Activated CD4-positive, alpha-beta T cell treated with anti-CD3 and anti-CD28 coated beads for 1 hour (primary cell): Measurements from ENCODE around the gene RASAL2.
"Not testable (repeated sequence)": the region's sequence is repeated elsewhere in the genome, so short reads cannot be mapped to it uniquely, and the experiment has no call there.

ENCODE experiments used
- DNase-seq: peaks from one replicate; pipeline ENCODE4 v3.0.0-alpha.2; 2020

The RASAL2 gene

GRCh38 chr1:178241057-178241456 is 147.2 kb downstream of the RASAL2 start:
- DNase-seq = no peak

GRCh38 chr1:178241837-178242236 is 147.9 kb downstream of the RASAL2 start:
- DNase-seq = no peak

GRCh38 chr1:178243119-178243518 is 149.2 kb downstream of the RASAL2 start:
- no peak for DNase-seq

GRCh38 chr1:178243890-178244289 is 150.0 kb downstream of the RASAL2 start:
- no peak for DNase-seq

GRCh38 chr1:178248284-178248683 is 154.4 kb downstream of the RASAL2 start:
- DNase-seq = not testable (repeated sequence)

- not testable (repeated sequence) for DNase-seq
These were observed 159.7 kb downstream of the RASAL2 start for GRCh38 chr1:178253581-178253980.

GRCh38 chr1:178254433-178254832 is 160.5 kb downstream of the RASAL2 start:
- DNase-seq = no peak

- no peak for DNase-seq
These were observed 164.6 kb downstream of the RASAL2 start for GRCh38 chr1:178258536-178258935.

GRCh38 chr1:178262120-178262500 is 168.2 kb downstream of the RASAL2 start:
- no peak for DNase-seq

- DNase-seq = no peak
These were observed 169.4 kb downstream of the RASAL2 start for GRCh38 chr1:178263341-178263740.

- DNase-seq = no peak
These were observed 172.2 kb downstream of the RASAL2 start for GRCh38 chr1:178266113-178266512.

GRCh38 chr1:178266619-178267066 is 172.7 kb downstream of the RASAL2 start:
- no peak for DNase-seq

GRCh38 chr1:178267646-178268094 is 173.8 kb downstream of the RASAL2 start:
- DNase-seq = no peak

GRCh38 chr1:178271471-178271870 is 177.6 kb downstream of the RASAL2 start:
- DNase-seq = no peak

GRCh38 chr1:178273707-178274410 is 180.0 kb downstream of the RASAL2 start:
- no peak for DNase-seq

GRCh38 chr1:178275049-178275448 is 181.1 kb downstream of the RASAL2 start:
- no peak for DNase-seq

GRCh38 chr1:178275553-178275952 is 181.6 kb downstream of the RASAL2 start:
- DNase-seq = no peak

GRCh38 chr1:178277793-178278530 is 184.1 kb downstream of the RASAL2 start:
- DNase-seq = no peak

- no peak for DNase-seq
These were observed 185.2 kb downstream of the RASAL2 start for GRCh38 chr1:178278916-178279686.

- no peak for DNase-seq
These were observed 189.1 kb downstream of the RASAL2 start for GRCh38 chr1:178282949-178283367.

- no peak for DNase-seq
These were observed 189.5 kb downstream of the RASAL2 start for GRCh38 chr1:178283409-178283808.

- no peak for DNase-seq
These were observed 190.2 kb downstream of the RASAL2 start for GRCh38 chr1:178284058-178284457.

- no peak for DNase-seq
These were observed 197.3 kb downstream of the RASAL2 start for GRCh38 chr1:178291166-178291565.
